HepG2 (cell line): Measurements from ENCODE around the gene ZNF77. TPM values are rescaled to one million over a fixed set of nuclear protein-coding genes. Genes with fewer than 3 reads are reported as not detected.

Experiments used
- CC2D1A ChIP-seq: sonication (generic); formaldehyde crosslinking; IDR thresholded peaks from 2 replicates; pipeline ENCODE4 v1.8.1; 2023; ENCODE audit warnings: mild to moderate bottlenecking, missing genetic modification reagents
- ELF3 ChIP-seq: IDR thresholded peaks from 2 replicates; pipeline ENCODE4 v1.6.1; 2016; ENCODE audit warnings: missing genetic modification reagents, missing compliant biosample characterization
- ETV5 ChIP-seq: IDR thresholded peaks from 2 replicates; pipeline ENCODE4 v1.6.1; 2018; ENCODE audit warnings: missing biosample characterization, missing genetic modification reagents, inconsistent platforms, borderline replicate concordance
- GFI1 ChIP-seq: sonication (generic); formaldehyde crosslinking; IDR thresholded peaks from 2 replicates; pipeline ENCODE4 v1.5.0; 2020; ENCODE audit warnings: missing genetic modification reagents, mild to moderate bottlenecking, borderline replicate concordance
- KAT2B ChIP-seq: fragments of 150-350 bp; IDR thresholded peaks from 2 replicates; pipeline ENCODE4 v1.6.1; 2014; ENCODE audit warnings: low read depth, low read length, borderline replicate concordance
- NCOA5 ChIP-seq: sonication (generic); formaldehyde crosslinking; IDR thresholded peaks from 2 replicates; pipeline ENCODE4 v1.4.0; 2020; ENCODE audit warnings: missing genetic modification reagents
- REL ChIP-seq: sonication (generic); formaldehyde crosslinking; conservative IDR thresholded peaks from 2 replicates; pipeline ENCODE4 v1.8.0; 2022; ENCODE audit warnings: mild to moderate bottlenecking, missing genetic modification reagents, moderate library complexity
- REPIN1 ChIP-seq: sonication (generic); formaldehyde crosslinking; IDR thresholded peaks from 2 replicates; pipeline ENCODE4 v1.8.0; 2022; ENCODE audit warnings: missing genetic modification reagents, low read depth, mild to moderate bottlenecking, borderline replicate concordance
- RXRB ChIP-seq: IDR thresholded peaks from 2 replicates; pipeline ENCODE4 v1.6.1; 2016; ENCODE audit warnings: borderline replicate concordance, missing genetic modification reagents, missing compliant biosample characterization
- SATB2 ChIP-seq: sonication (generic); formaldehyde crosslinking; IDR thresholded peaks from 2 replicates; pipeline ENCODE4 v1.5.0; 2020; ENCODE audit warnings: missing genetic modification reagents
- THYN1 ChIP-seq: sonication (generic); formaldehyde crosslinking; IDR thresholded peaks from 2 replicates; pipeline ENCODE4 v1.8.1; 2023; ENCODE audit warnings: low read depth, mild to moderate bottlenecking, moderate library complexity, missing genetic modification reagents, borderline replicate concordance
- ZFP36L1 ChIP-seq: sonication (generic); formaldehyde crosslinking; IDR thresholded peaks from 2 replicates; pipeline ENCODE4 v1.8.0; 2022; ENCODE audit warnings: mild to moderate bottlenecking, missing genetic modification reagents, moderate library complexity
- ZNF205 ChIP-seq: IDR thresholded peaks from 2 replicates; pipeline ENCODE4 v1.6.1; 2018; ENCODE audit warnings: missing biosample characterization, missing genetic modification reagents
- ZNF207 ChIP-seq: fragments of 450-650 bp; IDR thresholded peaks from 2 replicates; pipeline ENCODE4 v1.6.1; 2016; ENCODE audit warnings: antibody characterized with exemption, borderline replicate concordance
- ZNF234 ChIP-seq: sonication (generic); formaldehyde crosslinking; conservative IDR thresholded peaks from 2 replicates; pipeline ENCODE4 v1.5.1; 2020; ENCODE audit warnings: mild to moderate bottlenecking, missing genetic modification reagents
- ZNF446 ChIP-seq: sonication (generic); formaldehyde crosslinking; IDR thresholded peaks from 2 replicates; pipeline ENCODE4 v1.5.0; 2020; ENCODE audit warnings: mild to moderate bottlenecking, missing genetic modification reagents
- ZNF724P ChIP-seq: sonication (generic); formaldehyde crosslinking; IDR thresholded peaks from 2 replicates; pipeline ENCODE4 v1.8.0; 2022; ENCODE audit warnings: missing genetic modification reagents, borderline replicate concordance
- ZNF883 ChIP-seq: sonication (generic); formaldehyde crosslinking; IDR thresholded peaks from 2 replicates; pipeline ENCODE4 v1.5.1; 2020; ENCODE audit warnings: mild to moderate bottlenecking, missing genetic modification reagents; ENCODE audit errors: not compliant biosample characterization
- ZSCAN12 ChIP-seq: sonication (generic); formaldehyde crosslinking; IDR thresholded peaks from 2 replicates; pipeline ENCODE4 v1.9.0; 2021; ENCODE audit warnings: mild to moderate bottlenecking, missing genetic modification reagents
- ZSCAN9 ChIP-seq: IDR thresholded peaks from 2 replicates; pipeline ENCODE4 v1.6.1; 2016; ENCODE audit warnings: borderline replicate concordance
- polyA plus RNA-seq, 8 experiments: library from polyadenylated mRNA; depleted of rRNA in 3 of 8; stranded (reverse) in 7 of 8; unstranded in 1 of 8; fragments of >200 nt; fragmentation: Illumina TruSeq in 4 of 8; extraction: Trizol in 4 of 8; gene quantifications; 2 replicates each; pipeline versions ENCODE4 v1.2.1 to v1.2.3, GENCODE V29; 2011 to 2016; ENCODE audit warnings: low read depth in 4 of 8, missing spikeins in 1 of 8, mixed read lengths in 1 of 8; ENCODE audit not compliant: insufficient read depth in 1 of 8
- total RNA-seq, 5 experiments: library from RNA; depleted of rRNA; stranded (reverse); fragments of >200 nt; fragmentation: Illumina TruSeq; extraction: Trizol; gene quantifications; 2 replicates each; pipeline ENCODE4 v1.2.3, GENCODE V29; 2016; ENCODE audit warnings: low read depth in 1 of 5
- TF ChIP-seq, protein P1 (sequence below): conservative IDR thresholded peaks from 2 replicates; pipeline ENCODE4 v1.6.1; 2018; ENCODE audit warnings: missing genetic modification reagents
- TF ChIP-seq, protein P2 (sequence below): IDR thresholded peaks from 2 replicates; pipeline ENCODE4 v1.6.1; 2016; ENCODE audit warnings: control low read depth
- TF ChIP-seq, protein P3 (sequence below): sonication (generic); formaldehyde crosslinking; IDR thresholded peaks from 2 replicates; pipeline ENCODE4 v1.5.1; 2020; ENCODE audit warnings: missing genetic modification reagents, mild to moderate bottlenecking, borderline replicate concordance
- TF ChIP-seq, protein P4 (sequence below): sonication (generic); formaldehyde crosslinking; IDR thresholded peaks from 2 replicates; pipeline ENCODE4 v1.5.0; 2020; ENCODE audit warnings: missing genetic modification reagents, mild to moderate bottlenecking, borderline replicate concordance

Gene ZNF77
- total and polyA plus RNA-seq, 2 of the 13 experiments (the other 11 are each of a cell fraction or from before 2014, with no cell fraction given) = 7.1 to 11.5 TPM

DNA sequence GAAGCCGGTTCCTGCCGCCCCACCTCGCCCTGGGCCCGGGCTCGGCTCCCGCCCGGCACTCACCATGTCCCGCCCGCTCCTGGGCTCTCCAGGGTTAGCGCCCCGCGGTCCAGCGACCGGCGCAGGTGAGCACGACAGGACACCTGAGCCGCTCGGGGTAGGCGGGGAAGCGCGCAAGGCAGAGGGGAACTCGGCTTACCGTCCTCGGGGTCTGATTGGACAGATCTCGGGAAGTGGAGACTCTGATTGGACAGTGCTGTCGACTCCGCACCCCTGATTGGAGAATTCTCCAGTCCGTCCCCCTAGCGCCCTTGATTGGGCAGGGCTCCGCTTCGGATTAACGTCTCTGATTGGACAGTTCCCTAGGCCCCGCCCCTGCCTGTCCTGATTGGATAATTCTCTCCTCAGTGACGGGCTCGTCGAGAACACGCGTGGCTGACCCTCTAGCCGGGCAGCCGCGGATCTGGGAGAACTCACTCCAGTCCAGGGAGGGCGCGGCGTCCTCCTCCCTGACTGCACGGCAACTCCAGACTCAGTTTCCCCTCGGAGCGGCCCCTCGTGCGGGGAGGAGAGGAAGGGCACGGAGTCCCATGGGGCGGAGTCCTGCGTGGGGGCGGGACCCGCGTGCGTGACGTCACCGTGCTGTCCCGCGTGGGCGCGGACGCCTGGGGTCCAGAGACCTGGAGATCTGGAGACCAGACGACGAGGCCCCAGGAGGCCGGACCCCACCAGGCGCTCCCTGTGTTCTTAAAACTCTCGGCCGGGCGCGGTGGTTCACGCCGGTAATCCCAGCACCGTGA is at the start of gene ZNF77 (continued):
- TF ChIP-seq, protein P1, sequence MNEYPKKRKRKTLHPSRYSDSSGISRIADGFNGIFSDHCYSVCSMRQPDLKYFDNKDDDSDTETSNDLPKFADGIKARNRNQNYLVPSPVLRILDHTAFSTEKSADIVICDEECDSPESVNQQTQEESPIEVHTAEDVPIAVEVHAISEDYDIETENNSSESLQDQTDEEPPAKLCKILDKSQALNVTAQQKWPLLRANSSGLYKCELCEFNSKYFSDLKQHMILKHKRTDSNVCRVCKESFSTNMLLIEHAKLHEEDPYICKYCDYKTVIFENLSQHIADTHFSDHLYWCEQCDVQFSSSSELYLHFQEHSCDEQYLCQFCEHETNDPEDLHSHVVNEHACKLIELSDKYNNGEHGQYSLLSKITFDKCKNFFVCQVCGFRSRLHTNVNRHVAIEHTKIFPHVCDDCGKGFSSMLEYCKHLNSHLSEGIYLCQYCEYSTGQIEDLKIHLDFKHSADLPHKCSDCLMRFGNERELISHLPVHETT (CRISPR knock-in tag) = 0 out of 2 replicates have a peak, but pooled peaks have one; percentile 53
- no peak for TF ChIP-seq ZNF207
- peak; percentile 85 for TF ChIP-seq REPIN1 (CRISPR knock-in tag)
- TF ChIP-seq, protein P2, sequence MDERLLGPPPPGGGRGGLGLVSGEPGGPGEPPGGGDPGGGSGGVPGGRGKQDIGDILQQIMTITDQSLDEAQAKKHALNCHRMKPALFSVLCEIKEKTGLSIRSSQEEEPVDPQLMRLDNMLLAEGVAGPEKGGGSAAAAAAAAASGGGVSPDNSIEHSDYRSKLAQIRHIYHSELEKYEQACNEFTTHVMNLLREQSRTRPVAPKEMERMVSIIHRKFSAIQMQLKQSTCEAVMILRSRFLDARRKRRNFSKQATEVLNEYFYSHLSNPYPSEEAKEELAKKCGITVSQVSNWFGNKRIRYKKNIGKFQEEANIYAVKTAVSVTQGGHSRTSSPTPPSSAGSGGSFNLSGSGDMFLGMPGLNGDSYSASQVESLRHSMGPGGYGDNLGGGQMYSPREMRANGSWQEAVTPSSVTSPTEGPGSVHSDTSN (CRISPR knock-in tag) = peak; percentile 87
- no peak; the same call in 1 of the 2 replicates for TF ChIP-seq ELF3
- no peak for TF ChIP-seq ZNF205 (CRISPR knock-in tag)
- peak; percentile 32; the same call in 1 of the 2 replicates for TF ChIP-seq RXRB (CRISPR knock-in tag)
- peak; percentile 74; the same call in 1 of the 2 replicates for TF ChIP-seq ZFP36L1 (CRISPR knock-in tag)
- TF ChIP-seq REL (CRISPR knock-in tag) = peak; percentile 78; the same call in 1 of the 2 replicates
- TF ChIP-seq, protein P3, sequence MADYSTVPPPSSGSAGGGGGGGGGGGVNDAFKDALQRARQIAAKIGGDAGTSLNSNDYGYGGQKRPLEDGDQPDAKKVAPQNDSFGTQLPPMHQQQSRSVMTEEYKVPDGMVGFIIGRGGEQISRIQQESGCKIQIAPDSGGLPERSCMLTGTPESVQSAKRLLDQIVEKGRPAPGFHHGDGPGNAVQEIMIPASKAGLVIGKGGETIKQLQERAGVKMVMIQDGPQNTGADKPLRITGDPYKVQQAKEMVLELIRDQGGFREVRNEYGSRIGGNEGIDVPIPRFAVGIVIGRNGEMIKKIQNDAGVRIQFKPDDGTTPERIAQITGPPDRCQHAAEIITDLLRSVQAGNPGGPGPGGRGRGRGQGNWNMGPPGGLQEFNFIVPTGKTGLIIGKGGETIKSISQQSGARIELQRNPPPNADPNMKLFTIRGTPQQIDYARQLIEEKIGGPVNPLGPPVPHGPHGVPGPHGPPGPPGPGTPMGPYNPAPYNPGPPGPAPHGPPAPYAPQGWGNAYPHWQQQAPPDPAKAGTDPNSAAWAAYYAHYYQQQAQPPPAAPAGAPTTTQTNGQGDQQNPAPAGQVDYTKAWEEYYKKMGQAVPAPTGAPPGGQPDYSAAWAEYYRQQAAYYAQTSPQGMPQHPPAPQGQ (CRISPR knock-in tag) = no peak
- TF ChIP-seq THYN1 (CRISPR knock-in tag) = no peak
- TF ChIP-seq NCOA5 (CRISPR knock-in tag) = no peak
- TF ChIP-seq ZNF883 (CRISPR knock-in tag) = peak; percentile 41
- peak; percentile 73; the same call in 1 of the 2 replicates for TF ChIP-seq GFI1 (CRISPR knock-in tag)
- TF ChIP-seq ETV5 (CRISPR knock-in tag) = no peak; the same call in 1 of the 2 replicates
- no peak for TF ChIP-seq KAT2B
- 0 out of 2 replicates have a peak, but pooled peaks have one; percentile 11 for TF ChIP-seq ZNF234 (CRISPR knock-in tag)
- no peak for TF ChIP-seq ZSCAN12 (CRISPR knock-in tag)
- TF ChIP-seq, protein P4, sequence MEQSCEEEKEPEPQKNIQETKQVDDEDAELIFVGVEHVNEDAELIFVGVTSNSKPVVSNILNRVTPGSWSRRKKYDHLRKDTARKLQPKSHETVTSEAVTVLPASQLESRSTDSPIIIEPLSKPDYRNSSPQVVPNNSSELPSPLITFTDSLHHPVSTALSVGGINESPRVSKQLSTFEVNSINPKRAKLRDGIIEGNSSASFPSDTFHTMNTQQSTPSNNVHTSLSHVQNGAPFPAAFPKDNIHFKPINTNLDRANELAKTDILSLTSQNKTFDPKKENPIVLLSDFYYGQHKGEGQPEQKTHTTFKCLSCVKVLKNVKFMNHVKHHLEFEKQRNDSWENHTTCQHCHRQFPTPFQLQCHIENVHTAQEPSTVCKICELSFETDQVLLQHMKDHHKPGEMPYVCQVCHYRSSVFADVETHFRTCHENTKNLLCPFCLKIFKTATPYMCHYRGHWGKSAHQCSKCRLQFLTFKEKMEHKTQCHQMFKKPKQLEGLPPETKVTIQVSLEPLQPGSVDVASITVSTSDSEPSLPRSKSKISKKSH = no peak
- peak; percentile 81; the same call in 1 of the 2 replicates for TF ChIP-seq ZNF446 (CRISPR knock-in tag)
- no peak for TF ChIP-seq SATB2 (CRISPR knock-in tag)
- TF ChIP-seq ZSCAN9 = peak; percentile 10
- TF ChIP-seq CC2D1A (CRISPR knock-in tag) = no peak
- no peak for TF ChIP-seq ZNF724P (CRISPR knock-in tag)
